OCI-LY1 (cell line): ENCODE data around the gene OCIAD1.

Experiments
- H2AFZ ChIP-seq: fragments of 200-600 bp; sonication (generic), shearing (Covaris generic); 2 replicates; pipeline ENCODE4 v1.6.0; 2014; ENCODE audit warnings: antibody characterized with exemption, mild to moderate bottlenecking, low read length
- H3F3A ChIP-seq: fragments of 200-600 bp; sonication (generic), shearing (Covaris generic); 2 replicates; pipeline ENCODE4 v1.6.0; 2014; ENCODE audit warnings: mild to moderate bottlenecking, antibody characterized with exemption, low read length, moderate library complexity; ENCODE audit not compliant: insufficient read depth
- H3K27ac ChIP-seq: fragments of 200-600 bp; sonication (generic); 2 replicates; pipeline ENCODE4 v1.5.1; 2014; ENCODE audit warnings: low read length, mixed run types, mild to moderate bottlenecking, low read depth; ENCODE audit not compliant: poor library complexity, severe bottlenecking
- H3K27me3 ChIP-seq: fragments of 200-600 bp; sonication (generic); 2 replicates; pipeline ENCODE4 v1.6.0; 2014; ENCODE audit warnings: antibody characterized with exemption, mild to moderate bottlenecking, low read length, moderate library complexity; ENCODE audit not compliant: insufficient read depth
- H3K36me3 ChIP-seq: fragments of 200-600 bp; sonication (generic); 2 replicates; pipeline ENCODE4 v1.6.1; 2014; ENCODE audit warnings: mild to moderate bottlenecking, antibody characterized with exemption, low read length, moderate library complexity, mixed read lengths; ENCODE audit not compliant: insufficient read depth
- H3K4me1 ChIP-seq: fragments of 200-600 bp; sonication (generic); 2 replicates; pipeline ENCODE4 v1.5.1; 2014; ENCODE audit warnings: mild to moderate bottlenecking, low read length, moderate library complexity; ENCODE audit not compliant: insufficient read depth, severe bottlenecking
- H3K4me2 ChIP-seq: fragments of 200-600 bp; sonication (generic), shearing (Covaris generic); 2 replicates; pipeline ENCODE4 v1.6.1; 2014; ENCODE audit warnings: low read length
- H3K4me3 ChIP-seq: fragments of 200-600 bp; sonication (generic); 2 replicates; pipeline ENCODE4 v1.5.1; 2014; ENCODE audit warnings: low read length, low read depth, mild to moderate bottlenecking, mixed read lengths; ENCODE audit not compliant: poor library complexity, severe bottlenecking
- H3K79me2 ChIP-seq: fragments of 200-600 bp; shearing (Covaris generic); 2 replicates; pipeline ENCODE4 v1.6.1; 2016; ENCODE audit warnings: mixed run types, low read length, mixed read lengths; ENCODE audit not compliant: insufficient read depth
- H3K9ac ChIP-seq: fragments of 200-600 bp; sonication (generic), shearing (Covaris generic); 2 replicates; pipeline ENCODE4 v1.6.1; 2014; ENCODE audit warnings: mild to moderate bottlenecking, low read length, mixed read lengths
- H3K9me2 ChIP-seq: fragments of 200-600 bp; sonication (generic), shearing (Covaris generic); 2 replicates; pipeline ENCODE4 v1.6.1; 2014; ENCODE audit warnings: low read depth, mild to moderate bottlenecking, low read length, mixed read lengths
- H3K9me3 ChIP-seq: fragments of 200-600 bp; shearing (Covaris generic); 2 replicates; pipeline ENCODE4 v1.6.1; 2014; ENCODE audit warnings: low read length, mixed read lengths
- H4K20me1 ChIP-seq: fragments of 200-600 bp; sonication (generic), shearing (Covaris generic); 2 replicates; pipeline ENCODE4 v1.6.0; 2016; ENCODE audit warnings: mild to moderate bottlenecking, low read length; ENCODE audit not compliant: insufficient read depth
- EZH2 ChIP-seq: fragments of 200-600 bp; sonication (generic), shearing (Covaris generic); IDR thresholded peaks from 2 replicates; pipeline ENCODE4 v1.8.0; 2017; ENCODE audit warnings: borderline replicate concordance, mixed run types, mild to moderate bottlenecking, antibody characterized with exemption, low read length, moderate library complexity, mixed read lengths
- TF ChIP-seq, protein P1 (sequence below): fragments of 200-600 bp; sonication (generic), shearing (Covaris generic); IDR thresholded peaks from 2 replicates; pipeline ENCODE4 v1.5.1; 2017; ENCODE audit warnings: mild to moderate bottlenecking, antibody characterized with exemption, low read length, moderate library complexity, mixed read lengths

The OCIAD1 gene

DNA sequence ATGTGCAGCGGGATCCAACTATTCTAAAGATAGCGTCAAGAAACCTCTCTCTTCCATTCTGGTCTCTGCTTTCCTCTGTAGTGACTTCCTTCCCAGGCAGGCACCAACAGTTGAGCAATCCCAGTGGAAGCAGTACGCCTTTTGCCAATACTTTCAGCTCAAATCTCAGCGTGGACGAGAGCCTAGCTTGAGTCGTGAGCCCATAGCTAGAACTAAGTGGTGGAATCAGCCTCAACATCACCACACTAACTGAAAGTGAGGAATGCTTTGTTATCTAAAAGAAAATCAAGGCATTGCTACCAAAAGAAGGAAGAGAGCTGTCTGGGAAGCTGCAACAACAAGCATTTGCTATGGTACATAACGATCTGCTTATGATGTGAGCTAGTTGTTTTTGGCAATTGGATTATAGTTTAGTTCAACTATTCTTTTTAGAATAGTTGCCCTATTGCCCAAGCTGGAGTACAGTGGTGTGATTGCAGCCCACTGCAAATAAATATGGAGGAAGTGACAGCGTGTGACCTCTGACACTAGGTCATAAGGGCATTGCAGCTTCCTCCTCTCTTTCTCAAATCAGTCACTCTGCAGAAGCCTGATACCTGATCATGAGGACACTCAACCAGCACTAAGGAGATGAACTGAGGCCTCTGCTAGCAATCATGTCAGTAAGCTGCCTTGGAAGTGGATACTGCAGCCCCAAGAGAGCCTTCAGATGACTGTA, 26.1 kb upstream of the OCIAD1 start:
- Histone ChIP-seq H3K9me3 (no peaks in the 10 kb centered on the region), H3K27ac (no peak overlapping the region), H3K27me3 (no peaks in the 10 kb centered on the region), H4K20me1 (no peaks in the 10 kb centered on the region), H3K4me2 (no peak overlapping the region), H3K36me3 (no peaks in the 10 kb centered on the region), H3K9ac (no peak overlapping the region), H3K4me1 (peaks cover 11% of the 10 kb centered on the region), H2AFZ (peak overlapping the region; percentile 13; the same call in 1 of the 2 replicates), H3K79me2 (no peaks in the 10 kb centered on the region), H3K9me2 (no peaks in the 10 kb centered on the region), H3F3A (no peaks in the 10 kb centered on the region), H3K4me3 (no peak overlapping the region)
- no peak for TF ChIP-seq EZH2
- TF ChIP-seq, protein P1, sequence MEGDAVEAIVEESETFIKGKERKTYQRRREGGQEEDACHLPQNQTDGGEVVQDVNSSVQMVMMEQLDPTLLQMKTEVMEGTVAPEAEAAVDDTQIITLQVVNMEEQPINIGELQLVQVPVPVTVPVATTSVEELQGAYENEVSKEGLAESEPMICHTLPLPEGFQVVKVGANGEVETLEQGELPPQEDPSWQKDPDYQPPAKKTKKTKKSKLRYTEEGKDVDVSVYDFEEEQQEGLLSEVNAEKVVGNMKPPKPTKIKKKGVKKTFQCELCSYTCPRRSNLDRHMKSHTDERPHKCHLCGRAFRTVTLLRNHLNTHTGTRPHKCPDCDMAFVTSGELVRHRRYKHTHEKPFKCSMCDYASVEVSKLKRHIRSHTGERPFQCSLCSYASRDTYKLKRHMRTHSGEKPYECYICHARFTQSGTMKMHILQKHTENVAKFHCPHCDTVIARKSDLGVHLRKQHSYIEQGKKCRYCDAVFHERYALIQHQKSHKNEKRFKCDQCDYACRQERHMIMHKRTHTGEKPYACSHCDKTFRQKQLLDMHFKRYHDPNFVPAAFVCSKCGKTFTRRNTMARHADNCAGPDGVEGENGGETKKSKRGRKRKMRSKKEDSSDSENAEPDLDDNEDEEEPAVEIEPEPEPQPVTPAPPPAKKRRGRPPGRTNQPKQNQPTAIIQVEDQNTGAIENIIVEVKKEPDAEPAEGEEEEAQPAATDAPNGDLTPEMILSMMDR, result no peak

DNA sequence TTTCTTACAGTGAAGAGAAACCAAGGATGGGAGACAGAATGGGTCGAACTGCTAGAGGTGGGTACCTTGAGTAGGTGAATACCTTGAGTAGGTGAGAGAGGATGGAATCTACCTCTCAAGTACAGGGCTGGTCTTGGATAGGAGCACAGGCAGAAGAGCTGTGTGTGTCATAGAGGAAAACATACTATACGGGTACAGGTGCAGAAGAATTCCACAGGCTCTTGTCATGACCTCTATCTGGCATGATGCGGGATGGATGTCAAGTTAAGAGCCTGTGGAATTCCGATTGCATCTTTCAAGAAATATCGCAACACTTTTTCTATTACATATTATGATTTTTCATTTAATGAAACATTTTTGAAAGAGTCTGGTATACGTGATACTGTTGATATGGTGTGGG, 18.0 kb upstream of the OCIAD1 start:
- no peak overlapping the region for H3K4me2 ChIP-seq

DNA sequence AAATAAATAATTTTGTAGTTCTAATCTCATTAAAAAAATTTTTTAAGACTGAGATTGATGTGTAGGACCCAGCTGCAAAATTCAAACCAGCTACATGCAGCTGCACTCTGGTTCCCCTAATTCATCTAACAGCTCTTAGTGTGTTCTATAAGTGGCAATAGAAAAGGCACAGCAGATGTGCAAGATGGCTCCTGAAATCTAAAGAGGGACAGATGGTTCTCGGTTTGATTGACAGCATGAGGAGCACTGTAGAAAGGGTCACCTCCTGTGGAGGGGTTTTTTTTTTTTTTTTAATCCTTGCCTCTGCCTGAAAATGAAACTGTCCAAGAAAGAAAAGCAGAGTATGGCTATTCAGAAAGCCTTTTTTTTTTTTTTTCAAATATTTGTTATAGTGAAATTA, 16.9 kb upstream of the OCIAD1 start:
- Histone ChIP-seq H3K4me2 (no peak overlapping the region), H3K27ac (no peak overlapping the region), H3K79me2 (no peaks in the 10 kb centered on the region), H3K9ac (no peak overlapping the region), H3K4me1 (peaks cover 10% of the 10 kb centered on the region), H3K9me2 (no peaks in the 10 kb centered on the region), H4K20me1 (no peaks in the 10 kb centered on the region), H3K9me3 (no peaks in the 10 kb centered on the region), H3K27me3 (no peaks in the 10 kb centered on the region), H3K36me3 (no peaks in the 10 kb centered on the region), H2AFZ (no peak overlapping the region), H3K4me3 (no peak overlapping the region), H3F3A (no peaks in the 10 kb centered on the region)
- no peak for TF ChIP-seq EZH2
- TF ChIP-seq, protein P1, result no peak

More for the DNA sequence above, 18.0 kb upstream of the OCIAD1 start:
- Histone ChIP-seq H3K4me1 (peaks cover 12% of the 10 kb centered on the region), H3K4me3 (no peak overlapping the region), H3K9me3 (no peaks in the 10 kb centered on the region), H3F3A (no peaks in the 10 kb centered on the region), H3K79me2 (no peaks in the 10 kb centered on the region), H3K9me2 (no peaks in the 10 kb centered on the region), H3K27ac (no peak overlapping the region), H3K27me3 (no peaks in the 10 kb centered on the region), H3K36me3 (no peaks in the 10 kb centered on the region), H3K9ac (no peak overlapping the region), H2AFZ (no peak overlapping the region), H4K20me1 (no peaks in the 10 kb centered on the region)
- no peak for TF ChIP-seq EZH2
- TF ChIP-seq, protein P1, result no peak
